Keratinocyte (primary cell): ENCODE results near the gene SENP1. TPM values are rescaled to one million over a fixed set of nuclear protein-coding genes. Genes with fewer than 3 reads are reported as not detected.
"Not testable (repeated sequence)": the region's sequence is repeated elsewhere in the genome, so short reads cannot be mapped to it uniquely, and the experiment has no call there.

Source experiments
- DNase-seq: peaks from one replicate; pipeline ENCODE4 v3.0.0-alpha.2; 2011; ENCODE audit warnings: low read depth, missing footprints, low spot score
- FAIRE-seq: peaks from 2 replicates; lab custom pipeline; 2011; peaks lifted over from hg19 to GRCh38; lab: Jason Lieb, UNC
- H2AFZ ChIP-seq: 2 replicates; pipeline ENCODE4 v1.6.0; 2012; ENCODE audit warnings: low read length, control low read depth, inconsistent platforms; ENCODE audit not compliant: control insufficient read depth
- H3K27ac ChIP-seq: 2 replicates; pipeline ENCODE4 v1.5.1; 2011; ENCODE audit warnings: low read length; ENCODE audit not compliant: control insufficient read depth, insufficient read depth
- H3K27me3 ChIP-seq: 3 replicates; pipeline ENCODE4 v1.6.0; 2011; ENCODE audit warnings: low read length; ENCODE audit not compliant: control insufficient read depth, insufficient read depth; ENCODE audit errors: extremely low read depth
- H3K36me3 ChIP-seq, 2 experiments: 2 replicates in 1 of 2; 3 replicates in 1 of 2; pipeline ENCODE4 v1.5.1; 2011; ENCODE audit warnings: low read length in 2 of 2, mild to moderate bottlenecking in 1 of 2; ENCODE audit not compliant: control insufficient read depth in 2 of 2, insufficient read depth in 2 of 2; ENCODE audit errors: extremely low read depth in 1 of 2
- H3K4me1 ChIP-seq: 3 replicates; pipeline ENCODE4 v1.5.1; 2011; ENCODE audit warnings: low read length; ENCODE audit not compliant: control insufficient read depth, insufficient read depth; ENCODE audit errors: extremely low read depth
- H3K4me2 ChIP-seq: 3 replicates; pipeline ENCODE4 v1.6.0; 2011; ENCODE audit warnings: low read depth, low read length; ENCODE audit not compliant: control insufficient read depth, insufficient read depth; ENCODE audit errors: extremely low read depth
- H3K4me3 ChIP-seq, 3 experiments: fragments of 200-600 bp in 1 of 3; sonication (generic) in 1 of 3; 2 replicates in 2 of 3; 3 replicates in 1 of 3; pipeline ENCODE4 v1.5.1; 2011 to 2016; ENCODE audit warnings: low read length in 3 of 3, mild to moderate bottlenecking in 3 of 3, control low read depth in 2 of 3, inconsistent platforms in 1 of 3, low read depth in 1 of 3, mixed read lengths in 1 of 3, mixed run types in 1 of 3, moderate library complexity in 1 of 3; ENCODE audit not compliant: control insufficient read depth in 2 of 3, insufficient read depth in 2 of 3; ENCODE audit errors: extremely low read depth in 1 of 3
- H3K79me2 ChIP-seq: 2 replicates; pipeline ENCODE4 v1.6.0; 2012; ENCODE audit warnings: low read length; ENCODE audit not compliant: control insufficient read depth, insufficient read depth
- H3K9ac ChIP-seq: 3 replicates; pipeline ENCODE4 v1.6.0; 2011; ENCODE audit warnings: low read length; ENCODE audit not compliant: control insufficient read depth, insufficient read depth; ENCODE audit errors: extremely low read depth
- H3K9me1 ChIP-seq: 3 replicates; pipeline ENCODE4 v1.6.0; 2011; ENCODE audit warnings: low read length; ENCODE audit not compliant: control insufficient read depth, insufficient read depth; ENCODE audit errors: extremely low read depth
- H3K9me3 ChIP-seq: 2 replicates; pipeline ENCODE4 v1.5.1; 2012; ENCODE audit warnings: low read depth, low read length; ENCODE audit not compliant: control insufficient read depth
- H4K20me1 ChIP-seq: 3 replicates; pipeline ENCODE4 v1.6.0; 2011; ENCODE audit warnings: low read length; ENCODE audit not compliant: control insufficient read depth, insufficient read depth; ENCODE audit errors: extremely low read depth
- CTCF ChIP-seq, 3 experiments: IDR thresholded peaks in 1 of 3; conservative IDR thresholded peaks in 1 of 3; optimal IDR thresholded peaks in 1 of 3; 2 replicates in 2 of 3; 3 replicates in 1 of 3; pipeline versions ENCODE3 to v1.5.1; 2011; ENCODE audit warnings: low read length in 3 of 3, mild to moderate bottlenecking in 3 of 3, moderate library complexity in 2 of 3, control low read depth in 1 of 3, inconsistent platforms in 1 of 3; ENCODE audit not compliant: insufficient read depth in 2 of 3; ENCODE audit errors: extremely low read depth in 1 of 3
- EZH2 ChIP-seq: IDR thresholded peaks from one replicate; pipeline ENCODE4 v1.6.1; 2012; ENCODE audit warnings: inconsistent platforms, mild to moderate bottlenecking, low read length, moderate library complexity
- dilution Hi-C: fragments of 300-500 bp; cut with MboI; formaldehyde crosslinking; loops from one replicate; pipeline ENCODE4 v1.7.0; 2020; ENCODE audit warnings: low sequenced_read_pairs; ENCODE audit not compliant: extremely low pct_ligation_motif_present
- polyA plus RNA-seq, 5 experiments: library from polyadenylated mRNA; depleted of rRNA in 3 of 5; stranded (reverse) in 3 of 5; stranded (forward) in 1 of 5; unstranded in 1 of 5; fragments of >200 nt; gene quantifications; 1 replicate in 1 of 5; 2 replicates in 3 of 5; 3 replicates in 1 of 5; pipeline versions ENCODE4 v1.2.1 to v1.2.3, GENCODE V29; 2011 to 2012; ENCODE audit warnings: missing spikeins in 2 of 5, low read depth in 1 of 5, low replicate concordance in 1 of 5

The SENP1 gene
- polyA plus RNA-seq, 1 donor (not counting 4 experiments of a cell fraction or from before 2014, with no cell fraction given) = 15.4 TPM

DNA sequence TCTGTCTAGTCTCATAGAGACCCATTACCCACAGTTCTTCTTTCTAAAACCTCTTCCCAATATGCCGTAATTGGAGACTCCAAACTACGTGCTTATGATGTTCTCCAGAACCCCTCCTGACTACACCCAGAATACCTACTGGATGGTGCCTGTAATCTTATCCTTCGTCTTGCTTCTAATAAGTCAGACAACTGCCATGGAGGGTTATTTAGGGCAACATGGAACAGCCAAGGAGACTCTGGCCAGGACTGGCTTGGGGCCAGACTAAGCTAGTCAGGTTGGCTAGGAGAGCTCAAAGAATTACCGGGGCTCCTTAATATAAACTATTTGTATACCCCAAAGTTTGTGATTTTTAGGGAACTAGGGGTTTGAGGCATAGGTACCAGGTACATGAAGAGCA lies 20.1 kb upstream of the SENP1 start:
- dilution Hi-C loops = no loop called here
- no peak for TF ChIP-seq EZH2
- no peak for TF ChIP-seq CTCF (optimal IDR thresholded peaks at IDR 0.05 in 1 of 3, IDR thresholded peaks at IDR 0.05 in 1 of 3, conservative IDR thresholded peaks at IDR 0.05 in 1 of 3; ENCODE audit: extremely low read depth in 1 of 3, insufficient read depth in 2 of 3, low read length in 3 of 3)
- Histone ChIP-seq H3K36me3 (peaks cover 11 to 12% of the 10 kb centered on the region in 2 experiments), H3K4me2 (no peak overlapping the region), H3K27me3 (no peaks in the 10 kb centered on the region), H2AFZ (no peak overlapping the region), H3K9ac (no peak overlapping the region), H3K9me1 (peaks cover 3% of the 10 kb centered on the region), H3K9me3 (no peaks in the 10 kb centered on the region), H3K79me2 (no peaks in the 10 kb centered on the region), H3K27ac (no peak overlapping the region), H3K4me1 (no peaks in the 10 kb centered on the region), H3K4me3 (no peak overlapping the region), H4K20me1 (no peaks in the 10 kb centered on the region)
- DNase-seq (no peak), FAIRE-seq (no peak)

DNA sequence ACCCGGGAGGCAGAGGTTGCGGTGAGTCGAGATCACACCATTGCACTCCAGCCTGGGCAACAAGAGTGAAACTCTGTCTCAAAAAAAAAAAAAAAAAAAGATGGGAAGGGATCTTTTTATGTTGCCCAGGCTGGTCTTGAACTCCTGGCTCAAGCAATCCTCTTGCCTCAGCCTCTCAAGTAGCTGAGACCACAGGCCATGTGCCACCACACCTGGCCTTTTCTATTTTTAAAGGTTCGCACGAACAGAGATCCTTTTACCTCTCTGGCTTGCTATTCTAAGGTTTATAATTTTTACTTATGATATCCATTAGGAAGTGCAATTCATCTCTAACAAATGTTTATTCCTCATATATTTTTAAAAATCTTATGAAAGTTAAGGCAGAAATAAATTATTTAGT lies 19.7 kb upstream of the SENP1 start:
- H3K4me2 ChIP-seq, dilution Hi-C loops, H3K4me1 ChIP-seq, DNase-seq, H3K27ac ChIP-seq, H2AFZ ChIP-seq, H3K9me3 ChIP-seq, H4K20me1 ChIP-seq, H3K9me1 ChIP-seq, H3K9ac ChIP-seq, H3K79me2 ChIP-seq, FAIRE-seq, H3K27me3 ChIP-seq, H3K4me3 ChIP-seq: not testable (repeated sequence)
- H3K36me3 ChIP-seq = peaks cover 11% of the 10 kb centered on the region in 2 experiments

DNA sequence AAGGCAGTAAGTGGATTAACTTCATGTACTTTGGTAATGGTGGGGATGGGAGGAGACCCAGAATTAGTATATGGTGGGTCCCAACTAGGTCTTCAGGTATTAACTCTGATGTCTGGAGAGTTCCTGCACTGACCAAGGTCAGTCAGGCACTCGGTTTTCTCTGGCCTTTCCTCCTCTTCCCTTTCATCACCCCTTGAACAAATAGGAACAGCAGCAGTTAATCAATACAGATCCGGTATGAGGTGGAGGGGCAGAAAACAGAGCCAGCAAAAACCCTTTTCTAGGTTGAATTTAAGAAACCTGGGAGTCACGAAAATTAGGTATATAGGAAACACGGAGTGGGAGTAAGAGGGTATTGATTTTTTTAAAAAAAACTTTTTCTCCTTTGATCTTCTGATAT lies 17.3 kb upstream of the SENP1 start:
- TF ChIP-seq EZH2 (no peak), CTCF (optimal IDR thresholded peaks at IDR 0.05 in 1 of 3, IDR thresholded peaks at IDR 0.05 in 1 of 3, conservative IDR thresholded peaks at IDR 0.05 in 1 of 3; ENCODE audit: extremely low read depth in 1 of 3, insufficient read depth in 2 of 3, low read length in 3 of 3) (no peak)
- no peaks in the 10 kb centered on the region for H3K9me3 ChIP-seq
- no peak overlapping the region for H3K4me2 ChIP-seq
- H4K20me1 ChIP-seq = no peaks in the 10 kb centered on the region
- no peak overlapping the region for H3K9ac ChIP-seq
- FAIRE-seq (no peak), DNase-seq (no peak)
- no peak overlapping the region for H2AFZ ChIP-seq
- dilution Hi-C loops = no loop called here
- H3K79me2 ChIP-seq = peaks cover 6% of the 10 kb centered on the region
- peaks cover 14% of the 10 kb centered on the region for H3K4me1 ChIP-seq
- peaks cover 5 to 11% of the 10 kb centered on the region in 2 experiments for H3K36me3 ChIP-seq
- no peak overlapping the region for H3K27ac ChIP-seq
- H3K4me3 ChIP-seq = no peak overlapping the region
- H3K27me3 ChIP-seq = no peaks in the 10 kb centered on the region
- peaks cover 3% of the 10 kb centered on the region for H3K9me1 ChIP-seq
